CD4-positive, CD25-positive, alpha-beta regulatory T cell (primary cell): ENCODE measurements around the gene FBXL7. TPM values are rescaled to one million over a fixed set of nuclear protein-coding genes. Genes with fewer than 3 reads are reported as not detected.

Source experiments
- ATAC-seq, 2 donors: fragments of 150-1000 bp; cut with Tn5 transposase; one replicate each; pipeline ENCODE4 v1.10.0; 2021; ENCODE audit warnings: low read depth in 2 of 2, moderate number of reproducible peaks in 2 of 2, moderate library complexity in 1 of 2
- DNase-seq, 3 donors: peaks; one replicate each; pipeline versions ENCODE4 v3.0.0 to v3.0.0-alpha.2; 2012 to 2022; ENCODE audit warnings: mixed read lengths in 1 of 3
- H3K27ac ChIP-seq: one replicate; pipeline ENCODE4 v1.7.0; 2013; ENCODE audit warnings: mild to moderate bottlenecking, low read length; ENCODE audit not compliant: insufficient read depth, poor library complexity, severe bottlenecking
- H3K27me3 ChIP-seq: one replicate; pipeline ENCODE4 v1.7.0; 2013; ENCODE audit warnings: low read length; ENCODE audit not compliant: control insufficient read depth, insufficient read depth
- H3K36me3 ChIP-seq: one replicate; pipeline ENCODE4 v1.7.0; 2013; ENCODE audit warnings: mild to moderate bottlenecking, low read length, moderate library complexity; ENCODE audit not compliant: control insufficient read depth, insufficient read depth
- H3K4me1 ChIP-seq: 2 replicates; pipeline ENCODE4 v1.7.0; 2013; ENCODE audit warnings: mild to moderate bottlenecking, low read length; ENCODE audit not compliant: insufficient read depth, control insufficient read depth, poor library complexity, severe bottlenecking
- H3K4me3 ChIP-seq: one replicate; pipeline ENCODE4 v1.7.0; 2013; ENCODE audit warnings: low read depth, mild to moderate bottlenecking, low read length, moderate library complexity
- H3K9me3 ChIP-seq, 2 experiments: 1 replicate in 1 of 2; 2 replicates in 1 of 2; pipeline ENCODE4 v1.7.0; 2013; ENCODE audit warnings: low read length in 2 of 2, mild to moderate bottlenecking in 1 of 2, moderate library complexity in 1 of 2; ENCODE audit not compliant: control insufficient read depth in 2 of 2
- H3K27ac Mint-ChIP-seq, 3 donors: one replicate each; pipeline ENCODE4 v1.8.0; 2020 to 2022; ENCODE audit warnings: mild to moderate bottlenecking in 3 of 3, mixed read lengths in 3 of 3, moderate library complexity in 2 of 3
- H3K27me3 Mint-ChIP-seq: one replicate; pipeline ENCODE4 v1.8.0; 2022; ENCODE audit warnings: mild to moderate bottlenecking, mixed read lengths
- H3K36me3 Mint-ChIP-seq: one replicate; pipeline ENCODE4 v1.8.0; 2020; ENCODE audit warnings: mixed read lengths
- H3K4me1 Mint-ChIP-seq, 4 donors: one replicate each; pipeline ENCODE4 v1.8.0; 2020 to 2022; ENCODE audit warnings: mixed read lengths in 4 of 4, mild to moderate bottlenecking in 1 of 4
- H3K4me3 Mint-ChIP-seq, 4 donors: one replicate each; pipeline ENCODE4 v1.8.0; 2020 to 2022; ENCODE audit warnings: mild to moderate bottlenecking in 4 of 4, mixed read lengths in 4 of 4, moderate library complexity in 3 of 4
- H3K9me3 Mint-ChIP-seq, 7 donors: one replicate each; pipeline ENCODE4 v1.8.0; 2020 to 2022; ENCODE audit warnings: mixed read lengths in 7 of 7, mild to moderate bottlenecking in 3 of 7, moderate library complexity in 2 of 7
- polyA plus RNA-seq, 4 donors: library from polyadenylated mRNA; unstranded; fragments of 300-500 nt; fragmentation: Illumina TruSeq; gene quantifications; one replicate each; pipeline ENCODE4 v1.2.3, GENCODE V29; 2021
- total RNA-seq: library from RNA; stranded (reverse); gene quantifications from one replicate; pipeline ENCODE4 v1.2.3, GENCODE V29; 2022

The FBXL7 gene
- total and polyA plus RNA-seq, 5 donors from 2014 or later, result not detected

- H3K36me3 Mint-ChIP-seq, result no peaks in the 10 kb centered on the region
- ATAC-seq (no peak), DNase-seq (no peak)
- H3K27ac ChIP-seq, result no peak overlapping the region
- no peak overlapping the region for H3K4me3 Mint-ChIP-seq
- peaks cover 0 to 10% (median 3%) of the 10 kb centered on the region in 7 donors for H3K9me3 Mint-ChIP-seq
- no peak overlapping the region for H3K27ac Mint-ChIP-seq
- no peaks in the 10 kb centered on the region for H3K27me3 ChIP-seq
- H3K27me3 Mint-ChIP-seq, result no peaks in the 10 kb centered on the region
- no peaks in the 10 kb centered on the region for H3K36me3 ChIP-seq
- H3K4me1 Mint-ChIP-seq, result no peaks in the 10 kb centered on the region
- H3K4me1 ChIP-seq, result no peaks in the 10 kb centered on the region
- no peaks in the 10 kb centered on the region for H3K9me3 ChIP-seq
- H3K4me3 ChIP-seq, result no peak overlapping the region
Observed at GRCh38 chr5:15609076-15609725, 109.2 kb downstream of the FBXL7 start.

DNA sequence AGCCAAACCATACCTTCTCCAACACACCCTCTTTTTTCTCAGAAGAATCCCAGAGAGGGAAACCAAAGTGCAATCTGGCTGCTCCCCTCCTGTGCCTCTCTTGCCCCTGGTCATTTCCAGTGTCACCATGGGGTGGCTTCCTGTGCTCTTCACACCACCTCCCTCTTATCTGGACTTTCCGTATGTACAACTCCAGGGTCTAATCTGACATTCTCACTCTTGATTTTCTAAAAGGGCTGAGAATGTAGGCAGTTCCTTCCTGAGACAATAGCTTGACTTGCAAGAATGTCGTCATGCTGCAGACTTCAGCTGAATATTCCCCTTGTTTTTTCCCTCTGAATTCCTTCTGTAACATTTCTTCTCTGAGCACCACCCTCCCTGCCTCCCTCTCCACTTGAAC lies 110.2 kb downstream of the FBXL7 start:
- Mint-ChIP-seq H3K27ac (no peak overlapping the region), H3K4me3 (no peak overlapping the region), H3K36me3 (no peaks in the 10 kb centered on the region), H3K9me3 (peaks cover 0 to 10% (median 3%) of the 10 kb centered on the region in 7 donors), H3K27me3 (no peaks in the 10 kb centered on the region), H3K4me1 (no peaks in the 10 kb centered on the region)
- H3K4me1 ChIP-seq, result no peaks in the 10 kb centered on the region
- no peak overlapping the region for H3K27ac ChIP-seq
- H3K36me3 ChIP-seq, result no peaks in the 10 kb centered on the region
- no peaks in the 10 kb centered on the region for H3K27me3 ChIP-seq
- ATAC-seq (no peak), DNase-seq (no peak)
- no peaks in the 10 kb centered on the region for H3K9me3 ChIP-seq
- no peak overlapping the region for H3K4me3 ChIP-seq

- Mint-ChIP-seq H3K4me3 (no peak overlapping the region), H3K36me3 (no peaks in the 10 kb centered on the region), H3K27ac (no peak overlapping the region), H3K27me3 (no peaks in the 10 kb centered on the region), H3K4me1 (no peaks in the 10 kb centered on the region), H3K9me3 (peaks cover 0 to 11% (median 3%) of the 10 kb centered on the region in 7 donors)
- H3K9me3 ChIP-seq, result no peaks in the 10 kb centered on the region
- H3K36me3 ChIP-seq, result no peaks in the 10 kb centered on the region
- DNase-seq (no peak), ATAC-seq (no peak)
- H3K4me1 ChIP-seq, result no peaks in the 10 kb centered on the region
- H3K4me3 ChIP-seq, result no peak overlapping the region
- H3K27me3 ChIP-seq, result no peaks in the 10 kb centered on the region
- H3K27ac ChIP-seq, result no peak overlapping the region
Observed at GRCh38 chr5:15611008-15611407, 111.0 kb downstream of the FBXL7 start.

GRCh38 chr5:15612915-15613635 lies 113.1 kb downstream of the FBXL7 start:
- no peaks in the 10 kb centered on the region for H3K27me3 ChIP-seq
- Mint-ChIP-seq H3K27me3 (no peaks in the 10 kb centered on the region), H3K4me3 (no peak overlapping the region), H3K36me3 (no peaks in the 10 kb centered on the region), H3K4me1 (no peaks in the 10 kb centered on the region), H3K27ac (no peak overlapping the region), H3K9me3 (peaks cover 0 to 8% (median 4%) of the 10 kb centered on the region in 7 donors)
- no peaks in the 10 kb centered on the region for H3K4me1 ChIP-seq
- no peak overlapping the region for H3K27ac ChIP-seq
- no peaks in the 10 kb centered on the region for H3K36me3 ChIP-seq
- H3K9me3 ChIP-seq, result no peaks in the 10 kb centered on the region
- no peak overlapping the region for H3K4me3 ChIP-seq
- ATAC-seq, result no peak
- DNase-seq, result no peak

DNA sequence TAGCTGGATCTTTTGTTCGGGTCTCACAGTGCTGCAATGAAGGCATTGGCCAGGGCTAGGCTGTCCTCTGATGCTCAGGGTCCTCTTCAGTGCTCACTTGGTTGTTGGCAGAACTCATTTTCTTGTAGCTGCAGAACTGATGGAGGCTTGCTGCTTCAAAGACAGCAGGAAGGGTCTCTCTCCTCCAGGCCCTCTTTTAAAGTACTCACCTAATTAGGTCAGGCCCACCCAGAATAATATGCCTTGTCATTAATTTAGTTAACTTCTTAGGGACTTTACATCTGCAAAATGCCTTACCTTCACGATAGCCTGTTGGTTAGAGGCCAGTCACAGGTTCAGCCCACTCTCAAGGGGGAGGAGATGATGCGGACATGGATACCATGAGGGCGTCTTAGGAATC lies 114.7 kb downstream of the FBXL7 start:
- Mint-ChIP-seq H3K9me3 (peaks cover 0 to 11% (median 4%) of the 10 kb centered on the region in 7 donors), H3K27me3 (no peaks in the 10 kb centered on the region), H3K4me3 (no peak overlapping the region), H3K36me3 (no peaks in the 10 kb centered on the region), H3K27ac (no peak overlapping the region), H3K4me1 (no peaks in the 10 kb centered on the region)
- no peak overlapping the region for H3K4me3 ChIP-seq
- no peak overlapping the region for H3K27ac ChIP-seq
- H3K9me3 ChIP-seq, result no peaks in the 10 kb centered on the region
- ATAC-seq (no peak), DNase-seq (no peak)
- no peaks in the 10 kb centered on the region for H3K4me1 ChIP-seq
- no peaks in the 10 kb centered on the region for H3K27me3 ChIP-seq
- no peaks in the 10 kb centered on the region for H3K36me3 ChIP-seq

DNA sequence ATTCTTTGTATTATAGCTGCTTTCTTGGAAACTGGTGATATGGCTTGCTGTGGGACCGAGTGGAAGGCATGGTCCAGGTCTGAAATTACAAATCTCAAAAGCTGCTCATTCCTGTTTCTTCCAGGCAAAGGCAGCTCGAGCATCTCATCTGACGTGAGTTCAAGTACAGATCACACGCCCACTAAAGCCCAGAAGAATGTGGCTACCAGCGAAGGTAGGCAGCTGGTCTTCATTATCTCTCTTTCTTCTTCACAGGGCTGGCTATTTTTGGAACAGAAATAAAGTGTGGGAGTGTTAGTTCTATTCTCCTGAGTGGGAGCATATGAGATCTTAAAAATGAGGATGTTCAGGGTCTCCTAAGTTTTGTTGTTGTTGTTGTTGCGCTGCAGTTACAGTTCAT lies 115.9 kb downstream of the FBXL7 start:
- no peak for DNase-seq
- no peak for ATAC-seq
- H3K27ac ChIP-seq, result no peak overlapping the region
- no peaks in the 10 kb centered on the region for H3K4me1 Mint-ChIP-seq
- peaks cover 4% of the 10 kb centered on the region for H3K27me3 Mint-ChIP-seq
- H3K27me3 ChIP-seq, result no peaks in the 10 kb centered on the region
- H3K36me3 ChIP-seq, result no peaks in the 10 kb centered on the region
- peaks cover 0 to 13% (median 4%) of the 10 kb centered on the region in 7 donors for H3K9me3 Mint-ChIP-seq
- H3K4me3 ChIP-seq, result no peak overlapping the region
- H3K9me3 ChIP-seq, result no peaks in the 10 kb centered on the region
- no peak overlapping the region for H3K27ac Mint-ChIP-seq
- no peaks in the 10 kb centered on the region for H3K4me1 ChIP-seq
- no peak overlapping the region for H3K4me3 Mint-ChIP-seq
- H3K36me3 Mint-ChIP-seq, result no peaks in the 10 kb centered on the region

- peaks cover 4 to 14% (median 5%) of the 10 kb centered on the region in 7 donors for H3K9me3 Mint-ChIP-seq
Observed at GRCh38 chr5:15618938-15619337, 119.0 kb downstream of the FBXL7 start.

DNA sequence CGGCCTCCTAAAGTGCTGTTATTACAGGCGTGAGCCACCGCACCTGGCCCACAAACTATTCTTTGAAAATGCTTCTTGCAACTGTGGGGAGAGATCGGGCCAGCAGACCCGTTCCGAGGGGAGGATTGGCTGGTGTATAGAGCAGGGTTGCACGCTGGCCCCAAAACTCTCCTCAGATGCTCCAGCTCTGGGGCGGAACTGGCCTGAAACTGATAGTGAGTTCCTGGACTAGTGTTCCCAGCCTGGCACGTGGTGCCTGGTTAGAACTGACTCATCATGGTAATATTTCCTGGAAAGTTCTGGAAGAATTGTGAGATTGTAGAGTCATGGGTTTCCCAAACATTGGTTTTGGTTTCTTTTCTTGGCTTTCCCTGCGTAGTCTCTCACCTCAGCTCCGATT lies 120.5 kb downstream of the FBXL7 start:
- Mint-ChIP-seq H3K4me1 (no peaks in the 10 kb centered on the region), H3K4me3 (no peak overlapping the region), H3K9me3 (peaks cover 4 to 14% (median 5%) of the 10 kb centered on the region in 7 donors), H3K27me3 (peaks cover 4% of the 10 kb centered on the region), H3K27ac (no peak overlapping the region), H3K36me3 (no peaks in the 10 kb centered on the region)
- Histone ChIP-seq H3K9me3 (no peaks in the 10 kb centered on the region), H3K27ac (no peak overlapping the region), H3K4me1 (no peaks in the 10 kb centered on the region), H3K27me3 (no peaks in the 10 kb centered on the region), H3K36me3 (no peaks in the 10 kb centered on the region), H3K4me3 (no peak overlapping the region)
- no peak for DNase-seq
- ATAC-seq, result no peak

More at GRCh38 chr5:15618938-15619337, 119.0 kb downstream of the FBXL7 start:
- no peaks in the 10 kb centered on the region for H3K4me1 Mint-ChIP-seq
- H3K27ac Mint-ChIP-seq, result no peak overlapping the region
- H3K36me3 ChIP-seq, result no peaks in the 10 kb centered on the region
- H3K27ac ChIP-seq, result no peak overlapping the region
- no peaks in the 10 kb centered on the region for H3K27me3 ChIP-seq
- no peaks in the 10 kb centered on the region for H3K9me3 ChIP-seq
- no peak overlapping the region for H3K4me3 ChIP-seq
- no peaks in the 10 kb centered on the region for H3K4me1 ChIP-seq
- H3K36me3 Mint-ChIP-seq, result no peaks in the 10 kb centered on the region
- H3K4me3 Mint-ChIP-seq, result no peak overlapping the region
- ATAC-seq, result no peak
- H3K27me3 Mint-ChIP-seq, result peaks cover 4% of the 10 kb centered on the region
- no peak for DNase-seq
